HG03354 (cell line): ENCODE results near the gene CDC42BPA.
"Not testable (repeated sequence)": the region's sequence is repeated elsewhere in the genome, so short reads cannot be mapped to it uniquely, and the experiment has no call there.

Experiments
- ATAC-seq: cut with Tn5 transposase; IDR thresholded peaks from one replicate; pipeline ENCODE4 v1.9.1; 2021; ENCODE audit warnings: mild to moderate bottlenecking; ENCODE audit not compliant: unreplicated experiment, poor library complexity, severe bottlenecking

CDC42BPA gene

DNA sequence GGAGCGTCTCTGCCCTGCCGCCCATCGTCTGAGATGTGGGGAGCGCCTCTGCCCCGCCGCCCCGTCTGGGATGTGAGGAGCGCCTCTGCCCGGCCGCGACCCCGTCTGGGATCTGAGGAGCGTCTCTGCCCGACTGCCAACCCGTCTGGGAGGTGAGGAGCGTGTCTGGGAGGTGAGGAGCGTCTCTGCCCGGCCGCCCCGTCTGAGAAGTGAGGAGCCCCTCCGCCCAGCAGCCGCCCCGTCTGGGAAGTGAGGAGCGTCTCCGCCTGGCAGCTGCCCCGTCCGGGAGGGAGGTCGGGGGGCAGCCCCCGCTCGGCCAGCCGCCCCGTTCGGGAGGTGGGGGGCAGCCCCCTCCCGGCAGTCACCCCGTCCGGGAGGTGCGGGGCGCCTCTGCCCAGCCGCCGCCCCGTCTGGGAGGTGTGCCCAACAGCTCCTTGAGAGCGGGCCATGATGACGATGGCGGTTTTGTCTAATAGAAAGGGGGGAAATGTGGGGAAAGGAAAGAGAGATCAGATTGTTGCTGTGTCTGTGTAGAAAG lies 42.1 kb downstream of the CDC42BPA start:
- not testable (repeated sequence) for ATAC-seq

DNA sequence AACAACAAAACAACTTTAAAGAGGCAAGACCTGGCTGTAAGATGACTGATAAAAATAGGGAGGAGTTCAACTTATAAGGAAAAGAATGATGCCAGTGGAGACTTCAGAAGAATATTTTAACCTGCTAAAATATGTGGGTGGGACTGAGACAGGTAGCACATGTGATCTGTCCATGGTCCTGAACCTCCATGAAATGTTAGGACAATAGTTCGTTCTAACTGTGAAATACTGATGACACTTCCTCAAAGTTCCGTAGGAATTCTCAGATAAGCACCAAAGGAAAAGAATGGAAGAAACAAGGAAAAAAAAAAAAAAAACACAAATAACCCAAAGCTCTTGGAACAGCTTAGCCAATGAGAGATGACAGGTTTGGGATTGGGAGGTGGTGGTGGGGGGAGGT lies 44.7 kb downstream of the CDC42BPA start:
- ATAC-seq: no peak

DNA sequence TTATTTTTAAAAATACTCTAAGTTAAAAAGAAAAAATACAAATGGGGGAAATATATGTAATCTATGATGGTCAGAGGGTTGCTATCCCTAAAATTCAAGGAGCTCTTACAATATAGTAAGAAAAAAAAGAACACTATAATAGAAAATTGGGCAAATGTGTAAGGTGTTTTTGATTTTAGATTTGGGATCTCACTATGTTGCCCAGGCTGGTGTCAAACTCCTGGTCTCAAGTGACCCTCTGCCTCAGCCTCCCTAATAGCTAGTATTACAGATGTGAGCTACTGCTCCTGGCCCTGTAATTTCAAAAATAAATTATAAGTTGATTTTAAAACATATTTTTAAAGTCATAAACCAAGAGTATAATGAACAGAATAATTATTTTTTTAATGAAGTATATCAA lies 45.9 kb downstream of the CDC42BPA start:
- ATAC-seq: no peak

DNA sequence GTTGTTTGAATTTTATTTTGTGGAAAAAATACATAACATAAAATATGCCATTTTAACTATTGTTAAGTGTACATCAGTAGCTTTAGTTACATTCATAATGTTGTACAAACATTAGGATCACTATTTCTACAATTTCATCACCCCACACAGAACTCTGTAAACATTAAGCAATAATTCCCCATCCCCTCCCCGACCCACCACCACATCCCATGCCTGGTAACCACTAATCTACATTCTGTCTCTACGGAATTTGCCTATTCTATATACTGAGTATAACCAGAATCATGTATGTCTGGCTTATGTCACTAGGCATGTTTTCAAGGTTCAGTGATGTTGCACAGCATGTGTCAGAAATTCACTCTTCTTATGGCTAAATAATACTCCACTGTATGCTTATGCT lies 47.7 kb downstream of the CDC42BPA start:
- ATAC-seq: no peak

DNA sequence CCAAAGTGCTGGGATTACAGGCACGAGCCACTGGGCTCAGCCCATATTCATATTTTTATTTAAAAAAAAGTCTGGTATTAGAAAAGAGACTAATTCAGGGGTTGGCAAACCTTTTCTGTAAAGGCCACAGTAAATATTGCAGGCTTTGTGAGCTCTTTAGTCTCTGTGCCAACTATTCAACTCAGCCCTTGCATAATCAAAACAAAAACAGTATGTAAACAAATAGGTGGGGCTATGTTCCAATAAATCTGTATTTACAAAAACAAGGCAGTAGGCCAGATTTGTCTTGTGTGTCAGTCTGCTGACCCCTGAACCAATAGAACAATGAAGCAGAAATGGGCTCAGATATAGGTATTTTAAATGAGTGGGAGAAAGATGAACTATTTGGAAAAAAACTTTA lies 49.3 kb downstream of the CDC42BPA start:
- no peak for ATAC-seq

DNA sequence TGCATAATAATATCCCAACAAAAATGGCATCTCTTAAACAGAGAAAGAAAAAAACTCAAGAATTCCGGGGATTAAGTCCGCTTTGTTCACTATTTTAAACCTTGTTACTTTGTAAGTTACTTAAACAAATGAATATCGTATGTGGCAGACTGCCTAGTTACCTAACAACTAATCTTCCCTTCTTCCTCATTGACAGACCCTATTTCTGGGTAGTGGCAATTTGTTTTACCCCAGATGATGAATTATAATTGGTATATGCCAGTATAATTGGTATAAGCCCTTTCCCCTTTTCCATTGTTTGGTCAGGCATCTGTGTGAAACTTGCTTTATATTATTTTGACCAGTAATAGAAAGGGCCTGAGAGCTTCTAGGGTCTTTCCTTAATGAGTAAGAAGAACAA lies 52.4 kb downstream of the CDC42BPA start:
- no peak for ATAC-seq

DNA sequence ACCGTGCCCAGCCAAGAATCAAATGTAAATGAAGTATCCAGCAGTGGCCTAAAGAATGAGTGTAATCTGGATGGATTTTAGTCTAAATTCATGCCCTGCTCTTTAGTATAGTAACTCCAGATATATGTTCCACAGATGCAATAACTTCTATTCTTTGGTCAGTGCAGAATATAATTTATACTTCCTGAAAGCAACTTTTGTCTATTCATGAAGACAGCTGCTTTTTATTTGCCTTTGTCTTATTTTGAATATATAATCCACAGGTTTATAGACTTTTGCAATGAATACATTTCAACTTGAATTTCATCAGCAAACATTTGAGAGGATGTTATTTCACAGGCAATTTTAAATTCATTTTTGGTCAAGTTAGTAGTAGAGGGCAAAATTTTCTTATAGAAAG lies 54.4 kb downstream of the CDC42BPA start:
- ATAC-seq: no peak

DNA sequence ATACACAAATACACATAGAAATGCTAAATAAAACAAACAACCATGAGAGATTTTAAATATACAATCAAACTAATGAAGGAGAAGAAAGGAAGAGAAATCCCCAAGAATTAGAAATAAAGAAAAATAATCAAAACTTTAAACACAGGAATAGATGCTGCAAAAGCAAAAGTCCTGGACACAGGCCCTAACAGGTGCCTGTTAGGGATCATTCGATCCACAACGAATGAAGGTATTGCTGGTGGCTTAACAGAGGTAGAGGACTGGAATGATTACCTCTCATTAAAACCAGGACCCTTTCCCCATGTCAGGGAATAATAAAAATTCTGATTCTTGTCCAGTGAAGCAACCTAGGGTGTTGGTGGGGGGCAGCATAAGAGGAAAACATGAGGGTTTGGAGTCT lies 56.8 kb downstream of the CDC42BPA start:
- ATAC-seq: no peak

DNA sequence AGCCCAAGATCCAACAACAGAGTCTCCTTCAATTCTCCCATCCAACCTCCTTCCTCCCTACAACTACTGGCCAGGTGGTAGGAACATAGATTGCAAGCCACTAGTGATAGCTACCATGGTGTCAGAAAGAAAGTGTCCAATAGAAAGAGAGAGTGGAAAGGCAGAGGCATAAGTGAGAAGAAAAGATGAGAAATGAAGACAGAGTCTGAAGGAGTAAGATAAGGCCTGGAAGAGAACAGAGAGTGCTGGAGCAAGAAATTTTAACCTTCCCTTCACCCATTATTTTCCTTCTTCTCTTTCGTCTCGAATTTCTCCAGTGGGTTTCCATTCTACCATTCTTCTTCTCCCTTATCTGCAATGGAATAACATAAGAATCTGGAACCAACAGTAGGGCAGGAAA lies 57.9 kb downstream of the CDC42BPA start:
- ATAC-seq: no peak

DNA sequence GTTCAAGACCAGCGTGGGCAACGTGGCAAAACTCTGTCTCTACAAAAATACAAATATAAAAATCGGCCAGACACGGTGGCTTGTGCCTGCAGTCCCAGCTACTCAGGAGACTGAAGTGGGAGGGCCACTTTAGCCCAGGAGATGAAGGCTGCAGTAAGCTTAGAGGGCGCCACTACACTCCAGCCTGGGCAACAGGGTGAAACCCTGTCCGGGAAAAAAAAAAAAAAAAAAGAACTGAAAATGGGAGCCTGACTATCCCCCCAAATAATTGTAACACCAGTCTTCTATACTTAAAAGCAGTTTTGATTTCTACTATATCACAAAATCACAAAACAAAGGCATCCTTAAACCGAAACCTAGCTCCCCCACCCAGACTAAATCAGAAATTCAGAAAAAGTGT lies 60.3 kb downstream of the CDC42BPA start:
- ATAC-seq: no peak

DNA sequence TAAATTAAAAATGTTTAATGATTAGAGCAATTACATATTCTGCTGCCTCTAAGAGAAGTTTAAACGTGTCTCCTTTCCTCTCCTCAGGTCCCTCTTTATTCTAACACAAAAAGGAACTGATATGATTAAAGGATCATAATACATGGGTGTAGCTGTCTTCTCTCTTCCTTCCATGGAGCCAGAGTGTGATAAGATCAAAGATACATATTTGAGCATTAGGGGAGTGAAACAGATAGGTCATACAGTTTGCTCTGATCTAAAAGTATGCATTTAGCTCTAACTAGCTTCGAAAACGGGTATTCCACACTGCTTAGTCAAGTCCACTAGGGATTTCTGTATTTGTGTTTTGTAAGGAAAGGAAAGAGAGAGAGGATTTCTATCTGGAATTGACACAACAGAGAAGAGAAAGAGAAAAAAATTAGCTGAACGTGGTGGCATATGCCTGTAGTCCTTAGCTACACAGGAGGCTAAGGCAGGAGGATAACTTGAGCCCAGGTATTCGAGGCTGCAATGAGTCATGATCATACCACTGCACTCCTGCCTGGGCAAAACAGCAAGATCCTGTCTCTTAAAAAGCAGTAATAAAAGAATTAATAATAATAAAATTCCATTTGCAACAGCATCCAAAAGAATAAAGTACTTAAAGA lies 63.1 kb downstream of the CDC42BPA start:
- ATAC-seq: no peak

DNA sequence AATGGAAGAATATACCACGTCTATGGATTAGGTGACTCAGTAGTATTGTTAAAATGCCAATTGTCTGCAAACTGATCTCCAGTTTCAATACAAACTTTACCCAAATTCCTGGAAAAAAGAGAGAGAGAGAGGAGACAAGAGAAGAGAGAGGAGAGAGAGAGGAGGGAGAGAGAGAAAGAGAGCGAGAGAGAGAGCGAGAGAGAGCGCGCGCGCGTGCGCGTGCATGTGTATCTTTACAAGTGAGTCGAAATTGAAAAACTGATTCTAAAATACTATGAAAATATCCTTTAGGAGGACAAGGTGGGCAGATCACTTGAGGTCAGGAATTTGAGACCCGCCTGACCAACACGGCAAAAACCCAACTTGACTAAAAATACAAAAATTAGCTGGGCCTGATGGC lies 65.2 kb downstream of the CDC42BPA start:
- no peak for ATAC-seq

DNA sequence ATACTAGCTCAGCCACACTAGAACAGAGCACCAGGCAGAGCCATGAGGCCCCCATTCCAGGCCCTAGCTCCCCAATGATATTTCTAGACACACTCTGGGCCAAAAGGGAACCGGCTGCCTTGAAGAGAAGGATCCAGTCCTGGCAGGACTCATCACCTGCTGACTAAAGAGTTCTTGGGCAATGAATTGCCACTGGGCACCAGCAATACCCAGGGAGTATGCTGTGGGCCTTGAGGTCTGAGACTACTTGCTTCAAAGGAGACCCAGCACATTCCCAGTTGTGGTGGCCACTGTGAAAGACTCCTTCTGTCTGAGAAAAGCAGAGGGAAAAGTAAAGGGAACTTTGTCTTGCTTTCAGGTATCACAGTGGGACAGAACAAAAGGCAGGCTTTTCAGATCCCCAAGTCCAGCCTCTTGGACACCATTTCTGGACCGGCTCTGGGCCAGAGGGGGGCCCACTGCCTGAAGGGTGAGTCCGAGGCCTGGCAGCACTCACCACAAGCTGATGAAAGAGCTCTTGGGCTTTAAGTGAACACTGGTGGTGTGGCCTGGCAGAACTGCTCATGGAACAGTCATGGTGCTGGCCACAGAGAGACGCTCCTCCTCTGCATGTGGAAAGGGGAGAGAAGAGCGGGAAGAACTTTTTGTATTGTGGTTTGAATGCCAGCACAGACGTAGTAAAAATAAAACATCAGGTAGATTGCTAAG lies 72.5 kb downstream of the CDC42BPA start:
- ATAC-seq: no peak

DNA sequence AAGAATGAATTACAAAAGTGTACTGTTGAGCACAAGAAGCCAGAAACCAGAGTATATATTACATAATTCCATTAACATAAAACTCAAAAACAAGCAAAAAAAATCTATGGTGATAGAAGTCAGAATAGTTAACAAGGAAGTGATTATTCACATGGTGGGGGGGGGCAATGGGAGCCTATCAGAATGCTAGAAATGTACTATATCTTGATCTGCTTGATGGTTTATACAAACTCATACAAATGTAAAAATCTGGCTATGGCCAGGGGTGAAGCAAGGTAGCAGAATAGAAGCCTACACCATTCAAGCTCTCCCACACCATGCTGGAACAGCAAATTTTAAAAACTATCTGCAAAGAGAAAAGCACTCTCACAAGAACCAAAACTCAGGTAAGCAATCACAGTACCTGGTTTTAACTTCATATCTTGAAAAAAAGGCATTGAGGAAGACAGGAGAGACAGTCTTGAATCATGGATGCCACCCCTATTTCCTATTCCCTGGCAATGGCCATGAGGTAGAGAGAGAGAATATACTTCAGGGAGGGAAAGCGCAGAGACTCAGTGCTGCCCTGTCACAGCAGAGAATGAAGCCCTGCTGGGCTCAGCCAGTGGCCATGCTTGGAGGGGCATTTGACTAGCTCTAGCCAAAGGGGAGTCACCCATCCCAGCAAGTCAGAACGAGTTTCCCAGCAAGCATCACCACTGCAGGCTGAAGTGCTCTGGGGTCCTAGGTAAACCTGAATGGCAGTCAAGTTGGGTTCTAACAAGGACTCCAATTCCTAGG lies 73.8 kb downstream of the CDC42BPA start:
- ATAC-seq: no peak

DNA sequence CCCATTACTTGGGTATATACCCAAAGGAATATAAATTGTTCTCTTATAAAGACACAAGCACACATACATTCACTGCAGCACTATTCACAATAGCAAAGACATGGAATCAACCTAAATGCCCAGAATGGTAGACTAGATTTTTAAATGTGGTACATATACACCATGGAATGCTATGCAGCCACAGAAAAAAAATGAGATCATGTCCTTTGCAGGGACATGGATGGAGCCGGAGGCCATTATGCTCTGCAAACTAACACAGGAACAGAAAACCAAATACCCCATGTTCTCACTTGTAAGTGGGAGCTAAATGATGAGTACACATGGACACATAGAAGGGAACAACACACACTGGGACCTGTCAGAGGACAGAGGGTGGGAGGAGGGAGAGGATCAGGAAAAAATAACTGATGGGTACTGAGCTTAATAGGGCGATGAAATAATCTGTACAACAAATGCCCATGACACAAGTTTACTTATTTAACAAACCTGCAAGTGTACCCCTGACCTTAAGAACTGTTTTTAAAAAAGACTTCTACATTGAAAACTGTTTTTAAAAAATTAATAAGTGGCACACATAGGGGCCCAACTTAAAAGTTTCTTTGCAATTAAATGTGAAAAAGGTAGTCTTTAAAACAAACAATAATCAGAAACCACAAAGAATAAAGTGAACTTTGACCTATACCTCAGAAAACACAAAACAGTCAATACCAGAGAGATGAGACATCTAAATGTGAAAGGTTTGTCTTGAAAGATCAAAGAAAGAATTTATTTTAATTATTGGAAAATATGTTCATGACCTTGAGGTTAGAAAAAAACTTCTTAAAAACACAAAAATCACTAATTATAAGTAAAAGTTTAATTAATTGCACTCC lies 75.2 kb downstream of the CDC42BPA start:
- ATAC-seq: no peak

DNA sequence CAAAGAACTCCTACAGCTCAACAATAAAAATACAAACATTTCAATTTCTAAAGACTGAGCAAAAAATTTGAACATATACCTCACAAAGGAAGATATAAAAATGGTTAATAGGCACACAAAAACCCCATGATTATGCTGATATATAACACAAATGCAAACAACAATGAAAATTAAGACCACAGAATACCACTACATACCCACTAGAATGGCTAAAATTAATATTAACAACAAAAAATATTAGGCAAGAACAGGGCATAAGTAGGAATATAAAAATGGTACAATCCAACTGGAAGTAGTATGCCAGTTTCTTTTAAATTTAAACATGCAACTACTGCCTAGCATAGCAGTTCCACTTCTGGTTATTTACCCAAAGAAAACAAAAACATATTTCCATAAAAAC lies 77.3 kb downstream of the CDC42BPA start:
- no peak for ATAC-seq

DNA sequence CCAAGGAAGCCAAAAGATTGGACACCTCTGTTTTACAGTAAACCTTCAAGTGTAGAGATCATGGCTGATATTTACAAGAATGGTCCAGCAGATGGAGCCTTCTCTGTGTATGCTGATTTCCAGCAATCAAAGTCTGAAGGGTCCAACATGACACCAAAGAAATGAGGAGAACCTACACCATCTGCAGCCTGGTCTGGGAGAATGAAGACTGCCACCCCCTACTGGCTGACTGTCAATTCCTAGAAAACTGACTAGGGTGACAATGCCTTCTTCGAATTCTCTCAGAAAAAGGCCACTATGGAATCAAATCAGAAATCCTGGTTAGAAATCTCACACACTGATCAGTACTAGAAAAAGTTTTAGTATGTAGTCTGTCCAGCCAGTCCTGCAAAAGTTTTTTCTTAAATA lies 83.3 kb downstream of the CDC42BPA start:
- ATAC-seq: no peak

DNA sequence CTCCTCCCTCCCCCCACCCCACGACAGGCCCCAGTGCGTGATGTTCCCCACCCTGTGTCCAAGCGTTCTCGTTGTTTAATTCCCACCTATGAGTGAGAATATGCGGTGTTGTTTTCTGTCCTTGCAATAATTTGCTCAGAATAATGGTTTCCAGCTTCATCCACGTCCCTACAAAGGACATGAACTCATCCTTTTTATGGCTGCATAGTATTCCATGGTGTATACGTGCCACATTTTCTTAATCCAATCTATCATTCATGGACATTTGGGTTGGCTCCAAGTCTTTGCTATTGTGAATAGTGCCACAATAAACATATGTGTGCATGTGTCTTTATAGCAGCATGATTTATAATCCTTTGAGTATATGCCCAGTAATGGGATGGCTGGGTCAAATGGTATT lies 87.2 kb downstream of the CDC42BPA start:
- ATAC-seq: not testable (repeated sequence)

DNA sequence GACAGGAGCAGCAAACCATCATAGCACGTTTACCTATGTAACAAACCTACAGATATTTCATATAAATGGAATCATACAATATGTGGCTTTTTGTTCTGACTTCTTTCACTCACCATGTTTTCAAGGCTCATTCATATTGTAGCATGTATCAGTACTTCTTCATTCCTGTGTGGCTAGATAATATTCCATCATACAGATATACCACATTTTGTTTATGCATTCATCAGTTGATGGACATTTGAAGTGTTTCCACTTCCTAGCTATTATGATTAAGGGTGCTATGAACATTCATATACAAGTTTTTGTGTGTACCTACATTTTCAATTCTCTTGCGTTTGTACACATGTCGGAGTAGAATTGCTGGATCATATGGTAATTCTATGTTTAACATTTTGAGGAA lies 90.1 kb downstream of the CDC42BPA start:
- no peak for ATAC-seq

DNA sequence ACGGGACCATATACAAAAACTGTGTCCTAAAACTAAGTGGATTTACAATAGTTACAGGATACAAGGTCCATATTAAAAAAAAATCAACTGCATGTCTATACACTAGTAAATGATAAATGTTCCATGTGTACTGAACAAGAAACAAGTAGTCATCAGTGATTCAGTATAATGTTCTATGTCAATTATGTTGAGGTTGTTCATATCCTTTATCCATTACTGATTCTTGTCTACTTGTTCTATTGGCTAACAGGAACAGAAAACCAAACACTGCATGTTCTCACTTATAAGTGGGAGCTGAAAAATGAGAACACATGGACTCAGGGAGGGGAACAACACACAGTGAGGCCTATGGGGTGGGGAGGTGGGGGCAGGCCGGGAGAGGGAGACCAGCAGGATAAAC lies 90.5 kb downstream of the CDC42BPA start:
- ATAC-seq: no peak
